COLO829 (cell line): Measurements from ENCODE around the gene COQ10B.
"Not testable (repeated sequence)": the region's sequence is repeated elsewhere in the genome, so short reads cannot be mapped to it uniquely, and the experiment has no call there.

Experiments
- DNase-seq: peaks from one replicate; pipeline ENCODE4 v3.0.0; 2012; ENCODE audit warnings: low spot score

COQ10B gene

DNA sequence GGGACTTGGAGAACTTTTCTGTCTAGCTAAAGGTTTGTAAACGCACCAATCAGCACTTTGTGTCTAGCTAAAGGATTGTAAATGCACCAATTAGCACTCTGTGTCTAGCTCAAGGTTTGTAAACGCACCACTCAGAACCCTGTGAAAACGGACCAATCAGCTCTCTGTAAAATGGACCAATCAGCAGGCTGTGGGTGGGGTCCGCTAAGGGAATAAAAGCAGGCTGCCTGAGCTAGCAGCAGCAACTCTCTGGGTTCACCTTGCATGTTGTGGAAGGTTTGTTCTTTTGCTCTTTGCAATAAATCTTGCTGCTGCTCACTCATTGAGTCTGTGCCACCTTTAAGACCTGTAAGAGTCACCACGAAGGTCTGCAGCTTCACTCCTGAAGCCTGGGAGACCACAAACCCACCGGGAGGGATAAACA lies 2.4 kb upstream of the COQ10B start:
- DNase-seq, result not testable (repeated sequence)

DNA sequence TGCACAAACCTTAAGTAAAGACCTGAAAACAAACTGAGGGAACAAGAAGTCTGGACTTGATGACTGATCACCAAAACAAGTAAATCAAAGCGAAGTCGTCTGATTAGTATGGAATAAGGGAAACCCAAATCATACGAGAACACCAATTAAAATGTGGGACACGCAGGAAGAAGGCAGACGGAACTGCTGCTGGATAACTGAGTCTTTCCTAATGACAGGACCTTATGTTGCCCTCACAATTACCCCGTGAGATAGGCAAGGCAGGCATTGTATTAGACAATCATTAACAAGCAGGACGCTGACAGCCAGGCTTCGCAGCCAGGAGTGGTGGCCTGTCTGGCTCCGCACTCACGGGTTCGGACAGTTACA lies 614 bp upstream of the COQ10B start:
- DNase-seq, result peak; percentile 34

DNA sequence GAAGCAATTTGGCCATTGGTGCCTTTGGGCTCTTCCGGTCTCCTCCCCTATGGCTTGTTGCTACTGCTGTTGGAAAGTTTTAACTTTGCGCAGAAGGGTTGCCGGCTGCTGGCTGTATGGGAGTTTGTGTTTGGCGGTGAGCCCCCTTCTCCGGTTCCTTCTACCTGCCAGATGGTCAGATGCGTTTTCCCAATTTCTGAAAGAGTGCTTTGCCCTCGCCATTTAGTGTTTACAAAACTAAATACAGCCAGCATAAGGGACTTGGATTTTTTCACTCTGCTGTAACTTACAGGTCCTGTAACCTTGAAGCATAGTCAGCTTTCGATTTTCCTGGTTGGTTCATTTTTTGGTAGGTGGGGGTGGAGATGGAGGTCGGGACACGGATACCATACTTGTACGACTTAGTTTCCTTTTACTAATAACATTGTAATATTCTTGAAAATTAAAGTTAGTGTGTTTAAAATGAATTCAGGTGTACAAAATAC lies 604 bp downstream of the COQ10B start:
- peak; percentile 88 for DNase-seq

DNA sequence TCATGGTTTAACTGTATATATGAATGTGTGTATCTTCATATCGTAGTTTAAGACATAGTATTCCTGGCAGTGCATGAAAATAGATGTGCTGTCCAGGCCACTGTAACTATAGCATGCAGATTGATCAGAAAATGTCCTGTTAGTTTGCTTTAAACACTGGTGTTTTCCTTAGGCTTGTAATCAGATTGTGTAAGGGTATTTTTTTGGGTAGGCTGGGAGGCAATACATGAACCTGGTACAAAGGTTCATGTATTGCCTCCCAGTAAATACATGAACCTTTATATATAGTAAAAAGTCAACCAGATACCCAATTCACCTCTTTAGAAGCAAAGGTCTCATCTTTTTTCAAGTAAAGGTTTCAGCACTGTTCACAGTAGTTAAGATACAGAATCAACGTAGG lies 1.6 kb downstream of the COQ10B start:
- no peak for DNase-seq

DNA sequence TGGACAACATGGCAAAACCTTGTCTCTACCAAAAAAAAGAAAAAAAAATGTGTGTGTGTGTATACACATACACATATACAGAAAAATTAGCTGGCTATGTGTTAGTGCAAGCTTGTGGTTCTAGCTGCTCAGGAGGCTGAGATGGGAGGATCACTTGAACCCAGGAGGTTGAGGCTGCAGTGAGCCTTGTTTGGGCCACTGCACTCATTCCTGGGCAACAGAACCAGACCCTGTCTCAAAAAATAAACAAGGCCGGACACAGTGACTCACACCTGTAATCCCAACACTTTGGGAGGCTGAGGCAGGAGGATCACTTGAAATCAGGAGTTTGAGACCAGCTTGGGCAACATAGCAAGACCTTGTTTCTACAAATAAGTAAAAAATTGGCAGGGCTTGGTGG lies 2.1 kb downstream of the COQ10B start:
- DNase-seq, result no peak

DNA sequence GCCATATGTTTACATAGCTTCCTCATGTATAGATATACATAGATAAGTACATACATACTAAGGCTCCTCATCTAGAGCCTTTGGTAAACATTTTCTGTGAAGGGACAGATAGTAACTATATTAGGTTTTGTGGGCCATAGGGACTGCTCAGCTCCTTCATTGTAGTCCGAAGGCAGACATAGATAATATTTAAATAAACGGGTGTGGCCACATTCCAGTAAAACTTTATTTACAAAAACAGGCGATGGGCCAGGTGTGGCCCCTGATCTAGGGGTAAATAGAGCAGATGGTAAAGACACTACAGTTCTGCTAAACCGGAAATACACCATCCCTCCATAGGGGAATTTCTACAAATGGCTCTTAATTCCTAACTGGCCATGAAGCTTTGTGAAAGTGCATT lies 7.3 kb downstream of the COQ10B start:
- no peak for DNase-seq

DNA sequence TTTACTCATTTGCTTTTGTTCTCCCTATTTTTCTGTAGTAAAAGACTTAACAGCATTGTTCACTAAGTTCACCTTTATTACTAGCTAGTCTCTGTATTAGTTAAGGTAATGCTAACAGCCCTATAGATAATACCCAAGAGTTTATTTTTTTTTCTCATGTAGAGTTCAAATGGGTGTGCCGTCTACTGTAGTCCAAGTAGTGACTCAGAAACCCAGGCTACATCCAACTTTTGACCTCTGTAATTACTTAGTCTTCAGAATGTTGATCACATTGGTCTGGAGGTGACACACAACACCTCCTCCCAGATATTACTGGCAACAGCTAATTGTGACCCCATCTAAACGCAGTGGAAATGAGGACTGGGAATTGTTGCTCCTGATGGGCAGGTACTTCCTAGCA lies 7.7 kb downstream of the COQ10B start:
- no peak for DNase-seq

DNA sequence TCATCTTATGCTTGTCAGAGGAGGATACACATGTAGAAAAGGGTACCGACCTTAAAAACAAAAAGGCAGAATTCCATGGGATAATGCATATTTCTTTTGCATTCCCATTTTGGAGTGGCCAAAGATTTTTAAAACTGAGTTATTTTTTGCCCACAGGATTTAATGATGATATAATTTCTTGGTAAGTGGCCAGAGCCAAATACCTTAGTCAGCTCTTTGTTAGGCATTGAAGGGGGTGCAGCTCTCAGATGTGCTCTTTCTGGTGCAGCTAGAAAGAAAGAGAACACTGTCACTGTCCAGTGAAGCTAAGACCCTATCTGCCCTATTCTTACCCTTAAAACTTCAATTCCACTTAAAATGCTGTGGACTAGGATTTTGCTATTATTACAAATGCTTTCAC lies 10.8 kb downstream of the COQ10B start:
- DNase-seq, result no peak

DNA sequence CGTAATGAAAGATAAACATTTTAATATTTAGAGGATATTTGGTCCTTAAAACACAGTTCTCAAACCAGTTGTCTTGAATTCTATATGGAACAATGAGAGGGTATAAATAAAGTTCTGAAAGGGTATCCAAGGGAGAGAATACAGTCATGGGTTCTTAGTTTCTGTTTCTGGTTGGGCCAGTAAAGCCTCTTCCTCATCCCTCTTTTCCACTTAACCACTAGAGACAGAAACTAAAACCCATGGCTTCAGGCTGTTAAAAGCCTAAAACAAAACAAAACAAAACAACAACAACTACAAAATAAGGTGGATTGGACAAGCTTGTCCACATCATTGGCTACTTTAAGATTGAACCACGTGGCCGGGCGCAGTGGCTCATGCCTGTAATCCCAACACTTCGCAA lies 18.8 kb downstream of the COQ10B start:
- DNase-seq, result no peak

DNA sequence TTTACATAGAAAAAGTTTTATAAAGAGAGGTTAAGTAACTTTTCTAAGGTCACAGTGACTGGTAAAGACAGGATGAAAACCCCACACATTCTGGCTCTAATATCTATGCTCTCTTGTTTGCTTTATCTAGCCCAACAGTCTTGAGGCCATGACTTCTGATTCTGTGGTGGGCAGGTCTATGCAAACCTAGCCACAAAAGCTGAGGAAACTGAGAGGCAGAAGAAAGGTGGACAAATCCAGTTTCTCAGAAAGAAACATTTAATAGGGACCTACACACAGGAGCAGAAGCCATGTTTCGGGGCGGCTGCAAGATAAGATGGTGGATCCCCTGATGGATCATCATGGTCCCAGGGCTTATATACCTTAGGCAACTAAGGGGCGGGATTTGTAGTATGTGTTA lies 24.4 kb downstream of the COQ10B start:
- DNase-seq, result no peak

DNA sequence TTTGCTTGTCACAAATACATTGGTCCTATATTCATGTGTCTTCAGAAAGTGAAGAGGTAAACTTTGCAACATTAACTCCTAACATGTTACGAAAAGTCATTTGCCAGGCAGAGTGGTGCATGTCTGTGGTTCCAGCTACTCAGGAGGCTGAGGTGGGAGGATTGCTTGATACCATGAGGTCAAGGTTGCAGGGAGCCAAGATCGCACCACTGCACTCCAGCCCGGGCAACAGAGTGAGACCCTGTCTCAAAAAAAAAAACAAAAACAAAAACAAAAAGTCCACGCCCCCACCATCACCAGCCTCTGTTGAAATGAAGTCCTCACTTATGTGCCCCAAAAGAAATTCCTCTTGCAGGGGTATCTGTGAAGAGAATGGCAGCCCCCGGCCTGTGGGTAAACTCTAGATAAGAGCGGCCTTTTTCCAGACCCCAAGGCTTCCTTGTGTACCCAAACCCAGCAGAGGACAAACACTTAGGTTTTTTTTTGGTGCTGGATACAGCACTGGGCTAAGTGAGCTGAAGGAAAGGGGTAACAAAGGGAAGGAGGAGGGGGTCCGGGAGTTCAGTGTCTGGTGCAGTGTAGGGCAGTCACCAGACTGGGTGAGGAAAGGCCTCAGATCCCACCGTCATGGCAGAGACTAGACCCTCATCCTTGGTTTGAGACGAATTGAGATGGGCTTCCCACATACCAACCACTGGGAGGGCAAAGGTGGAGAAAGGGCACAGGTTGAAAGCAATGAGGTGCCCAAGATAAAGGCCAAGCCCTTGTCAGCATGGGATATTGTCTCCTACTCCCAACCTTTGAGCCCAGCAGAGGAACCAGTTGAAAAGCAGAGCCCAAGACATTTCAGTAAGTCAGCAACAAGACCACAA lies 27.0 kb downstream of the COQ10B start:
- DNase-seq, result no peak

DNA sequence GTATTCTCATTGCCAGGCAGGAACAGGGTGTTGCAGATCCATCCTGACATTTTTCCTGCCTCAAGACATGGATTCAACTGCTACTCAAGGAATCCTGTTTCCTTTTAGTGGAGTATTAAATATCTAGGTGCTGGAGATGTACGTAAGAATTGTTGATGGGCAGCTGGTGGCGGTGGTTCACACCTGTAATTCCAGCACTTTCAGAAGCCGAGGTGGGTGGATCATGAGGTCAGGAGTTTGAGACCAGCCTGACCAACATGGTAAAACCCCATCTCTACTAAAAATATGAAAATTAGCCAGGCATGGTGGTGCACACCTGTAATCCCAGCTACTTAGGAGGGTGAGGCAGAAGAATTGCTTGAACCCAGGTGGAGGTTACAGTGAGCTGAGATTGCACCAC lies 30.9 kb downstream of the COQ10B start:
- not testable (repeated sequence) for DNase-seq

DNA sequence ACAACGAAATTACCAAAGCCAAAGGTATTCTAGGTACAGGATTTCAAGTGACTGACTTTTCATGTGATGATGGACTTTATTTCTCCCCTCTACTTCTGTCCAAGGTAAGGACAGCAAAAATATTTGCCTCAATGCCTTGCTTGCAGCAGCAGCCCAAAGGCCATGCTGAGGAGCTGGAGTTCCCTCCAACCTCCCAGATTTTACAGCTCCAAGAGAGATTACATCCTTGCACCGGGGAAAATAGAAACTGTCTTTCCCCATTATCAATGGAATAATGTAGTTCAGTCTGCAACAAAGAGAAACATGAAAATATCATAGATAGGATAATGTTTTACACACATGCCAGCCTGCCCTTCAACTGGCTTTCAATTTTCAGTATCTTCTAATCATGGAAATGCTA lies 32.8 kb downstream of the COQ10B start:
- no peak for DNase-seq

DNA sequence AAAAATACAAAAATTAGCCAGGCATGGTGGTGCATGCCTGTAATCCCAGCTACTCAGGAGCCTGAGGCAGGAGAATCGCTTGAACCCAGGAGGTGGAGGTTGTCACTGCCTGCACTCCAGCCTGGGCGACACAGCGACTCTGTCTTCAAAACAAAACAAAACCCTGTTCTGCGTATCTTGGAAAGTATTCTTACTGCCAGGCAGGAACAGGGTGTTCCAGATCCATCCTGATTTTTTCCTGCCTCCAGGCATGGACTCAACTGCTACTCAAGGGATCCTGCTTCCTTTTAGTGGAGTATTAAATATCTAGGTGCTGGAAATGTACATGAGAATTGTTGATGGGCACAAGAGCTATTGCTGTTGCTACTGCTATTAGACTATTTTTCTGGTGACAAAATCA lies 34.0 kb downstream of the COQ10B start:
- no peak for DNase-seq

DNA sequence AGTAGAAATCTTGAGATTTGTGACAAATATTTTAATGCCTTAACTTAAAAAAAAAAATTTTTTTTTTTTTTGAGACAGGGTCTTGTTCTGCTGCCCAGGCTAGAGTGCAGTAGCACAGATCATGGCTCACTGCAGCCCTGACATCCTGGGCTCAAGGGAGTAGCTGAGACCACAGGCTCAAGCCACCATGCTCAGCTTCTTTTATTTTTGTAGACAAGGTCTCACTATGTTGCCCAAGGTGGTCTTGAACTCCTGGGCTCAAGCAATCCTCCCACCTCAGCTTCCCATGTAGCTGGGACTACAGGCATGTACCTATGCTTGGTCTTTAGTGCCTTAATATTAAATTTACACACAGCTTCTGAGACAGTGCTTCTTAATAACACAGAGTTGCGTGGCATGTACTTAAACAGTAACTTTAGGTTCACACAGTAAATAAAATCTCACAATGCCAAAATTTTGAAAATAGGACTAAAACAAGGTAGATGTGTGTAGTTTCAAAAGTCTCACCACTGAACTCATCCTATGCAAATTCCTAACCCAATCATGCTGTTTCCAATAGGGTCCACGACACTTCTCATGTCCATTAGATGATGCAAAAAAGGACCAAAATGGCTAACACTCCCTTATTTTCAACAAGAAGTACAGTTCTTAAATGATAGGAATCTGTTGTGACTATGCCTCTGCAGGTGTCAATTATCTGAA lies 42.2 kb downstream of the COQ10B start:
- no peak for DNase-seq

DNA sequence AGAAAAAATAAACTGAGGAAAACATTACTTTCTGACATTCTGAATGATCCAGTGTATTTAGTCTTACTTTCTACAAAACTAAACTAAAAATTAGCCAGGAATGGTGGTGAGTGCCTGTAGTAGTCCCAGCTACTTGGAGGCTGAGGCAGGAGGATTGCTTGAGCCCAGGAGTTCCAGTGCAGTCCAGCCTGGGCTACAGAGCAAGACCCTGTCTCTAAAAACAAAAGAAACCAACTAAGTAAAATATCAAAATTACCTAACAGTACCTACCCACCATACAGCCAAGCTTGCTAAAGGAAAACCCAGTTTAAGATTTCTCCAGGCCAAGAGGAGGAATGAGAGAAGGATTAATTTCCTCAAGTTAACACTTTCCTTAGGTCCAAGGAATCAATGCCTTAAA lies 43.3 kb downstream of the COQ10B start:
- no peak for DNase-seq

DNA sequence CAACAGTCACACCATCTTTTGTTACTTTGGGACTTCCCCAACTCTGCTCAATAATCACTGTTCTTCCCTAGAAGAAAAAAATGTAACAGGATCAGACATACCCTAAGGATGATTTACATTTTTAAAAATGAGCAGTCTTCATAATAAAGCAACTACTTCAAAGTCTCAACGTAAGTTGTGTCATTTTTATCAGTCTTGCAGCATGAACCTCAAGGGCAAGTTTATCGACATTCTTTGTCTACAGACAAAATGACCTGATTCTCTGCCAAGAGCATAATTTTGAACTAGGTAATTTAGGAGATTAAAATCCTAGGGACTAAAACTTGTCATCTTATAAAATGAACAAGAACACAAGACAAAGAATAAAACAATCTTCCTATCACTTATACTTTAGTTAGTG lies 44.0 kb downstream of the COQ10B start:
- DNase-seq, result no peak

DNA sequence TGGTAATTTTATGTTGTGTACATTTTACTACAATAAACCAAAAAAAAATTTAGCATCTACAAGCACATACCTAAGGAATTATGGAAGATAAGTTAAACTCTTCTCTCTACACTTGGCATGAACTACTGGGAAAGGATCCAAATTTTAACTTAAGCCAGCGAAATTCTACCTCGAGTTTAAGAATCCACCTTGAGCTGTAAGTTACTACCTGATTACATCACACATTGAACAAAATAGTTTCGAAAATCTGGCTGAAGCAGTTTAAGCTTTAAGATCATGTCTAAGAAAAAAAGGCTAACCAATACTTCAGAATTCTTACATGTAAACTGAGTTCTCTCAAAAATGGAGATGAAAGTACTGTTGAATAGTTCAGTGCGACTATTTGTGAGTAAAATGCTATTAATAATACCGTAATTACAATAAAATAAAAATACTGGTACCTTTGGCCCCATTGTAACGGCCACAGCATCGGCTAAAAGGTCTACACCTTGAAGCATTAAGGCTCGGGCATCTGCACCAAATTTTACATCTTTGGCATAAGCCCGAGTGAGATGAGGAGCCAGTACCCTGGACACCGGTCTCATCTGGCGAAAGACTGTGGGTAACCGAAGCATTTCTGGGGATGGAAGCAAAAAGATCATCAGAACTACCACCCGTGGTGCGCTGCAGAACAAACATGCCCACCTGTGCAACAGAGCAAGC lies 45.0 kb downstream of the COQ10B start:
- DNase-seq, result no peak

DNA sequence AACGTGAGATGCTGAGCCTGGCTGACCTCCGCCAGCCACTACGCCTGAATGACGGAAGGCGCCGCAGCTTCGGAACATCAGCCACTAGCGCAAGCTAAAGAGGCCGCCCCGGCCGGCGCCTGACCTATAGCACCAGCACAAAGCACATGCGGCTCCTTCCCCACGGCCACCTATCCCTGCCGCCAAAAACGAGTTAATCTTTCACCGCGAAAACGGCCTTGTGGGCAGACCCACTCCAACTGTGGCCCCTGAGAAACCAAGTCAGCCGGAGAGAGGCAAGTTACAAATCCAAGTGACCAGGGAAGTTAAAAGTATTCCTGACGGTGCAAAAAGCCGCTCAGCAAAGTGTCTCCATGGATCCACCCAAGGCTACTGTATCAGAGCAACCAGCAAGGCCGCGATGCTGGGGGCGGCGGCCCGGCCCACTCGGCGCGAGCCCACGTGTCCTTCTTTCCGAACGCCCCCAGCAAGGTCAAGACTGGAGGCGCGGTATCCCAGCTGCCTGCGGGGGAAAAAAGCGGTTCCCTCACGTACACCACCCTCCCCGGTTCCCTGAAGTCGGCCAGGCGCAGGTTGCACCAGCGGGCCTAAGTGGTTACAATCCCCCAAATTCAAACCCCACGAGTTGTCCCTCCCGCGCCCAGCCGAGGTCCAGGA lies 45.7 kb downstream of the COQ10B start:
- no peak for DNase-seq

DNA sequence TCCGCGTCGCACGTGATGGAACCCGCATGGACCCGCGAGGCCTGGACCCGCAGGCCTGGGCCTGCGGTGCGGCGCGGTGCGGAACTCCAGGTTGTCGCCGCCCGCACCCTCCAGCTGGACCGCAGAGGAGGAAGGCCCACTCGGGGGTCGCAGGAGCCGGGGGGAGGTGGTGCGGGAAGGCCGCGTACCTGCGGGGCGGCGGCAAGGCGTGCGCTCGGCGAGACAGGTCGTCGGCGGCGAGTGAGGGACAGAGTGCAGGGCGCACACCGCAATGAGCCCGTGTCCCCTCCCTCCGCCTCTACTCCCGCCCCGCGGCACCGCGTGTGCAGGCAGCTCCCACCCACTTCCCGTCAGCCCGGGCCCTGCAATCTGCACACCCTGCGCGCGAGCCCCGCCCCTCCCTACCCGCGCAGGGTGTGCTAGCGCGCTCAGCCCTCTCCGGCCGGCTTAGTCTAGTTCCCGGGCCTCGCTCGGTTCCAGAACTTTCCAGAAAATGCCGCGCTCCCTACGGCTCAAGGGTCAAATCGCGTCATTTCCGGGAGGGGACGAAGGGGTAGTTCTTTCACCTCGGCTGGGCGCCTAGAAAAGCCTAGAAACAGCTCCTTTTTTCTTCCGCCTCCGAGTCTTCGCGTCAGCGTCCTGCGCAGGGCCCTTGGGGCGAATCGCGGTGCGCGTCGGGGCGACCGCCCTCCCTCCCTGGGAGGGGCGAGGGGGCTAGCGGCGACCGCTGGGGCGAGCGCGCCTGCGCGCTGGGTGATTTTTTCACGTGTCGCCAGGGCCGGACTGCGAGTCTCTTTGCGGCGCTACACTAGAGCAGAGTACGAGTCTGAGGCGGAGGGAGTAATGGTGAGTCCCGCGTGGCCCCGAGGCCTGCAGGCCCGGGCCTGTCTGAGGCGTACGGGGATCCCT lies 46.5 kb downstream of the COQ10B start, which contains the start of the genes HSPD1 and HSPE1:
Gene HSPD1 (minus strand): TSS at position 247 of the 909 bp plus-strand sequence. CDS start 992 bp downstream, outside the sequence.
Gene HSPE1 (plus strand): TSS at position 786 of the 909 bp plus-strand sequence. CDS start 58 bp downstream, at position 844.
- peak; percentile 96 for DNase-seq
